ENCODE measurements around the gene FCRL5. TPM values are rescaled to one million over a fixed set of nuclear protein-coding genes. Genes with fewer than 3 reads are reported as not detected.

FCRL5 gene
- total RNA-seq, 1 experiment from 2014 or later: not detected

GRCh38 chr1:157596384-157596783 is 44.1 kb upstream of the FCRL5 start:
- H3K36me3 ChIP-seq (ENCODE audit: insufficient read depth, low read length, poor library complexity, severe bottlenecking): no peaks in the 10 kb centered on the region
- ChIA-PET POLR2A (ENCODE audit: low non-redundant PET) (no interaction called here), CTCF (no interaction called here)
- DNase-seq (ENCODE audit: low spot score): no peak
- TF ChIP-seq EZH2 (IDR thresholded peaks at IDR 0.05; ENCODE audit: borderline replicate concordance, low read depth, low read length, poor library complexity, severe bottlenecking) (no peak), CTCF (conservative IDR thresholded peaks at IDR 0.05; ENCODE audit: low read depth, low read length) (no peak)
- H3K4me1 ChIP-seq (ENCODE audit: insufficient read depth, low read length, poor library complexity, severe bottlenecking): no peaks in the 10 kb centered on the region
- H3K27me3 ChIP-seq (replicated peaks; ENCODE audit: insufficient read depth, low read depth, low read length, poor library complexity): peaks cover 38% of the 10 kb centered on the region
- no peak overlapping the region for H3K27ac ChIP-seq (ENCODE audit: low read depth, low read length, poor library complexity, severe bottlenecking)
- intact Hi-C loops (cut with micrococcal nuclease; ENCODE audit: unreplicated experiment): no loop called here
- no TSS peak for BruUV-seq (replicated peaks)
- no peak overlapping the region for H3K4me3 ChIP-seq (ENCODE audit: low read depth, low read length, poor library complexity, severe bottlenecking)
- H3K9me3 ChIP-seq (ENCODE audit: low read depth, low read length, poor library complexity, severe bottlenecking): no peaks in the 10 kb centered on the region

GRCh38 chr1:157595356-157595755 is 43.0 kb upstream of the FCRL5 start:
- H3K27me3 ChIP-seq (replicated peaks; ENCODE audit: insufficient read depth, low read depth, low read length, poor library complexity): peaks cover 34% of the 10 kb centered on the region
- BruUV-seq (replicated peaks): no TSS peak
- H3K27ac ChIP-seq (ENCODE audit: low read depth, low read length, poor library complexity, severe bottlenecking): no peak overlapping the region
- intact Hi-C loops (cut with micrococcal nuclease; ENCODE audit: unreplicated experiment): no loop called here
- no peak overlapping the region for H3K4me3 ChIP-seq (ENCODE audit: low read depth, low read length, poor library complexity, severe bottlenecking)
- H3K36me3 ChIP-seq (ENCODE audit: insufficient read depth, low read length, poor library complexity, severe bottlenecking): no peaks in the 10 kb centered on the region
- no peak for TF ChIP-seq EZH2 (IDR thresholded peaks at IDR 0.05; ENCODE audit: borderline replicate concordance, low read depth, low read length, poor library complexity, severe bottlenecking)
- TF ChIP-seq CTCF (conservative IDR thresholded peaks at IDR 0.05; ENCODE audit: low read depth, low read length): no peak
- ChIA-PET CTCF (no interaction called here), POLR2A (ENCODE audit: low non-redundant PET) (no interaction called here)
- no peak for DNase-seq (ENCODE audit: low spot score)
- no peaks in the 10 kb centered on the region for H3K4me1 ChIP-seq (ENCODE audit: insufficient read depth, low read length, poor library complexity, severe bottlenecking)
- no peaks in the 10 kb centered on the region for H3K9me3 ChIP-seq (ENCODE audit: low read depth, low read length, poor library complexity, severe bottlenecking)

- peaks cover 58% of the 10 kb centered on the region for H3K27me3 ChIP-seq (replicated peaks; ENCODE audit: insufficient read depth, low read depth, low read length, poor library complexity)
- intact Hi-C loops (cut with micrococcal nuclease; ENCODE audit: unreplicated experiment): loop anchor here (10.0 kb wide), 1 partner anchor 279 kb away; no protein-coding TSS in a partner anchor
- BruUV-seq (replicated peaks): no TSS peak
- TF ChIP-seq CTCF (conservative IDR thresholded peaks at IDR 0.05; ENCODE audit: low read depth, low read length): no peak
- TF ChIP-seq EZH2 (IDR thresholded peaks at IDR 0.05; ENCODE audit: borderline replicate concordance, low read depth, low read length, poor library complexity, severe bottlenecking): no peak
- no peak overlapping the region for H3K27ac ChIP-seq (ENCODE audit: low read depth, low read length, poor library complexity, severe bottlenecking)
- no peak for DNase-seq (ENCODE audit: low spot score)
- no peaks in the 10 kb centered on the region for H3K36me3 ChIP-seq (ENCODE audit: insufficient read depth, low read length, poor library complexity, severe bottlenecking)
- H3K4me1 ChIP-seq (ENCODE audit: insufficient read depth, low read length, poor library complexity, severe bottlenecking): no peaks in the 10 kb centered on the region
- CTCF ChIA-PET: no interaction called here
- no peaks in the 10 kb centered on the region for H3K9me3 ChIP-seq (ENCODE audit: low read depth, low read length, poor library complexity, severe bottlenecking)
- POLR2A ChIA-PET (ENCODE audit: low non-redundant PET): no interaction called here
- no peak overlapping the region for H3K4me3 ChIP-seq (ENCODE audit: low read depth, low read length, poor library complexity, severe bottlenecking)
Observed at GRCh38 chr1:157585984-157586383, 33.7 kb upstream of the FCRL5 start.
